Calu3 (cell line): Measurements from ENCODE around the gene MEF2C. TPM values are rescaled to one million over a fixed set of nuclear protein-coding genes. Genes with fewer than 3 reads are reported as not detected.

ENCODE experiments used
- BruUV-seq: library from RNA; stranded (reverse); fragments of 400-500 nt; replicated peaks from 2 replicates; lab custom pipeline; 2021; lab: Mats Ljungman, UMichigan
- CTCF ChIA-PET: fragments of 300-600 bp; sonication (Branson Sonifier 250); formaldehyde crosslinking; loops from one replicate; lab custom pipeline; 2022; ENCODE audit warnings: antibody characterized with exemption; lab: Charles Lee
- DNase-seq: peaks from one replicate; pipeline ENCODE4 v3.0.0; 2022
- H3K27ac Mint-ChIP-seq: one replicate; pipeline ENCODE4 v1.8.0; 2022; ENCODE audit warnings: mixed read lengths; ENCODE audit not compliant: unreplicated experiment
- H3K27me3 Mint-ChIP-seq: one replicate; pipeline ENCODE4 v1.8.0; 2022; ENCODE audit warnings: mixed read lengths; ENCODE audit not compliant: unreplicated experiment
- H3K36me3 Mint-ChIP-seq: one replicate; pipeline ENCODE4 v1.8.0; 2022; ENCODE audit warnings: mild to moderate bottlenecking, moderate library complexity, mixed read lengths; ENCODE audit not compliant: insufficient read depth, unreplicated experiment
- H3K4me1 Mint-ChIP-seq: one replicate; pipeline ENCODE4 v1.8.0; 2022; ENCODE audit warnings: mild to moderate bottlenecking, low read depth, mixed read lengths; ENCODE audit not compliant: unreplicated experiment
- H3K4me3 Mint-ChIP-seq: one replicate; pipeline ENCODE4 v1.8.0; 2022; ENCODE audit warnings: mild to moderate bottlenecking, low read depth, moderate library complexity, mixed read lengths; ENCODE audit not compliant: unreplicated experiment
- H3K9me3 Mint-ChIP-seq: one replicate; pipeline ENCODE4 v1.8.0; 2022; ENCODE audit warnings: low read depth, mixed read lengths; ENCODE audit not compliant: unreplicated experiment
- intact Hi-C: fragments of 100-400 bp; cut with micrococcal nuclease; formaldehyde crosslinking; loops from one replicate; pipeline ENCODE4 v1.10.0; 2022; ENCODE audit not compliant: unreplicated experiment
- total RNA-seq: library from RNA; stranded (reverse); gene quantifications from 2 replicates; pipeline ENCODE4 v1.2.3, GENCODE V29; 2022
- TF ChIP-seq, protein P1 (sequence below): fragments of 200-600 bp; IDR thresholded peaks from one replicate; pipeline ENCODE4 v1.8.0; 2022; ENCODE audit warnings: antibody characterized with exemption; ENCODE audit not compliant: unreplicated experiment

Gene MEF2C
- total RNA-seq, 1 experiment from 2014 or later = 6.1 TPM

DNA sequence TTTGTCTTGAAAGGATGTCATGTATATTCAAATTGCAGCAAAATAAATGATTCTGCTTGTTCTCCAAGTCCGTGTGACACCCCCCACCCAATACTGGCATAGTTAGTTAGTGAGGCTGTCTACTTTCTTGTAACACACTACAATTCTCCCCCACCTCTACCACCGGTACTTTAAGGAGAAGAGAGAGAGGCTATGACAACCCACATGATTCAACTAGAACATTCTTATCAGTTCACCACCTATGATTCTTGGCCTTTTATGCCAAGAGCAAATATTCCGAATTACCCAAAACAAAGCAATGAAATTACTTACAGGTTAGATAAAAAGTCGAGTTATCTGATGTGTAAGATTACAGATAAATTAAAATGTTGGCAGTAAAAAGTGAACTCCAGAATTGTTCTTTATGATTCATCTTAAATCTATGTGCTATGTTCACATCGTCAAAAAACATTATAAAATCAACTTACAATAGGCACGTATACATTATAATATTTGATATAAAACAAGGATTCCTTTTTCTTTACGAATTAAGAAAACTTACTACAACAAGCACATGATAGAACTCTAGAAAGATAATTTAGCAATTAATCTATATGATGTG is 14.4 kb downstream of the MEF2C start:
- Mint-ChIP-seq H3K9me3 (no peaks in the 10 kb centered on the region), H3K4me3 (no peak overlapping the region), H3K27me3 (no peaks in the 10 kb centered on the region), H3K27ac (no peak overlapping the region), H3K4me1 (no peaks in the 10 kb centered on the region), H3K36me3 (no peaks in the 10 kb centered on the region)
- intact Hi-C loops = no loop called here
- no TSS peak for BruUV-seq
- TF ChIP-seq, protein P1, sequence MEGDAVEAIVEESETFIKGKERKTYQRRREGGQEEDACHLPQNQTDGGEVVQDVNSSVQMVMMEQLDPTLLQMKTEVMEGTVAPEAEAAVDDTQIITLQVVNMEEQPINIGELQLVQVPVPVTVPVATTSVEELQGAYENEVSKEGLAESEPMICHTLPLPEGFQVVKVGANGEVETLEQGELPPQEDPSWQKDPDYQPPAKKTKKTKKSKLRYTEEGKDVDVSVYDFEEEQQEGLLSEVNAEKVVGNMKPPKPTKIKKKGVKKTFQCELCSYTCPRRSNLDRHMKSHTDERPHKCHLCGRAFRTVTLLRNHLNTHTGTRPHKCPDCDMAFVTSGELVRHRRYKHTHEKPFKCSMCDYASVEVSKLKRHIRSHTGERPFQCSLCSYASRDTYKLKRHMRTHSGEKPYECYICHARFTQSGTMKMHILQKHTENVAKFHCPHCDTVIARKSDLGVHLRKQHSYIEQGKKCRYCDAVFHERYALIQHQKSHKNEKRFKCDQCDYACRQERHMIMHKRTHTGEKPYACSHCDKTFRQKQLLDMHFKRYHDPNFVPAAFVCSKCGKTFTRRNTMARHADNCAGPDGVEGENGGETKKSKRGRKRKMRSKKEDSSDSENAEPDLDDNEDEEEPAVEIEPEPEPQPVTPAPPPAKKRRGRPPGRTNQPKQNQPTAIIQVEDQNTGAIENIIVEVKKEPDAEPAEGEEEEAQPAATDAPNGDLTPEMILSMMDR = no peak
- CTCF ChIA-PET = no interaction called here
- no peak for DNase-seq

DNA sequence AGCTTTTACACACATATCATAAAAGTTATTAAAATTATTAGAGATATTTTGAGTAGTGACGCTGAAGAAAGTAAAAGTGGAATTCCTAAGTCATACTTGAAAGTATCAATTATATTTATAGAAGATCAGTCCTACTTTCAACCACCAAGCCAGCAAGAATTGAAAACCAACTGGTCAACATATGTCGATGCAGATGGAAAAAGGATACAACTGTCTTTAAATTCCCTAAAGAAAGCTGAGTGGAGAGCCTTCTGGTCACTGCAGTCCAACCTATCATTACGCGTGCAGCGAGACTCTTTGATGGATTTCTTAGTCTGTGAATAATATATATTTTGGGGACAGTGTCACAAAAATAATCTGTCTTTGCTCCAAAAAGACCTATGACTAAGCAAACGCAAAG is 15.3 kb downstream of the MEF2C start:
- CTCF ChIA-PET = no interaction called here
- intact Hi-C loops = no loop called here
- BruUV-seq = no TSS peak
- no peak for DNase-seq
- H3K36me3 Mint-ChIP-seq = no peaks in the 10 kb centered on the region
- H3K9me3 Mint-ChIP-seq = no peaks in the 10 kb centered on the region
- no peak overlapping the region for H3K27ac Mint-ChIP-seq
- no peaks in the 10 kb centered on the region for H3K27me3 Mint-ChIP-seq
- H3K4me3 Mint-ChIP-seq = no peak overlapping the region
- TF ChIP-seq, protein P1 = no peak
- H3K4me1 Mint-ChIP-seq = no peaks in the 10 kb centered on the region

DNA sequence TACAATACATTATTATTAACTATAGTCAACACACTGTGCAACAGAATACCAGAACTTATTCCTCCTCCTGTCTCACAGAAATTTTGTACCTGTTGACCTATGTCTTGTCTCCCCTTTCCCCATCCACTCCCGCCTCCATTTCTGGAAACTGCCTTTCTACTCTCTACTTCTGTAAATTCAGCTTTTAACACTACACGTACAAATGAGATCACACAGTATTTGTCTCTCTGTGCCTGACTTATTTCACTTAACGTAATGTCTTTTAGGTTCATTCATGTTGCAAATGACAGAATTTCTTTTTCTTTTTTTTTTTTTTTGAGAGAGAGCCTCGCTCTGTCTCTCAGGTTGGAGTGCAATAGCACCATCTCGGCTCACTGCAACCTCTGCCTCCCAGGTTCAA is 19.5 kb downstream of the MEF2C start:
- BruUV-seq = no TSS peak
- Mint-ChIP-seq H3K36me3 (no peaks in the 10 kb centered on the region), H3K27ac (no peak overlapping the region), H3K27me3 (no peaks in the 10 kb centered on the region), H3K4me3 (no peak overlapping the region), H3K4me1 (no peaks in the 10 kb centered on the region), H3K9me3 (no peaks in the 10 kb centered on the region)
- intact Hi-C loops = no loop called here
- CTCF ChIA-PET = interaction anchor here (0.7 kb wide), 1 partner anchor 158 kb away, joined by 4 read pairs; no protein-coding TSS in a partner anchor
- DNase-seq = no peak
- TF ChIP-seq, protein P1 = no peak

DNA sequence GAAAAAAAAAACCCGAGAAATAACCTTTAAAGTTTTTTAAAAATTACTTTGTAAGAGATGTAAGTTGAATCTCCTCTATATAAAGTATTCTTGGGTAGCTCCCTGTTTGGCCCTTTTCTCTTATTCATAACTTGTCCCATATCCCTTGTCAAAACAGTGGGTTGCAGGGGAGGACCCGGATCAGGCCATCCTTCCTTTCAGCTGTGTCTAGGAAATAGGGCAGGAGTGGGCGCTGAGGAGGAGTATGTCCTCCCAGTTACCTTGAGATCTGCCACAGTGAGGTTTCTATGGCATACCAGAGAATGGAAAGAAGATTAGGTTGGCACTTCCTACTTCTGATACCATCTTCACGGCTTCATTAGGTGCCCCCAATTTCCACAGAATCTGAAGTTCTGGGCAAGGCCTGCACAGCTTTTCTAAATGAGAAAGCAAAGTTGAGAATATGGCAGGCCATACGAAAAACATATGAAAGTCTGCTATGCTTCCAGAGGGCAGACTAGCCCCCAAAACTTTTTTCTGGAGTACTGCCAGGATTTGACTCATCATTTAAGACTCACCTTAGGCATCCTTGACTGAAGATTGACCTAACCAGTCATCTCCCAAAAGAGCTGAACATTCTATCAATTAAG is 20.3 kb downstream of the MEF2C start:
- no peak for DNase-seq
- no peaks in the 10 kb centered on the region for H3K9me3 Mint-ChIP-seq
- no peak overlapping the region for H3K27ac Mint-ChIP-seq
- no peak overlapping the region for H3K4me3 Mint-ChIP-seq
- BruUV-seq = no TSS peak
- TF ChIP-seq, protein P1 = no peak
- intact Hi-C loops = no loop called here
- no peaks in the 10 kb centered on the region for H3K4me1 Mint-ChIP-seq
- no peaks in the 10 kb centered on the region for H3K36me3 Mint-ChIP-seq
- H3K27me3 Mint-ChIP-seq = no peaks in the 10 kb centered on the region
- CTCF ChIA-PET = no interaction called here
